IMR-90 (cell line): ENCODE data around the gene EPOP. TPM values are rescaled to one million over a fixed set of nuclear protein-coding genes. Genes with fewer than 3 reads are reported as not detected.

Experiments
- ATAC-seq: fragments of 200-7000 bp; cut with Tn5 transposase; 2 replicates; pipeline ENCODE4 v1.9.1; 2020; ENCODE audit warnings: low read depth, mild to moderate bottlenecking, moderate library complexity
- BruUV-seq: library from RNA; stranded (reverse); fragments of 400-500 nt; replicated peaks from 2 replicates; lab custom pipeline; 2021; lab: Mats Ljungman, UMichigan
- CTCF ChIA-PET: fragments of 300-600 bp; formaldehyde crosslinking; extraction: SDS; loops from one replicate; lab custom pipeline; 2021; ENCODE audit warnings: antibody characterized with exemption; lab: Yijun Ruan, JAX
- POLR2A ChIA-PET: fragments of 300-600 bp; sonication (Branson Sonifier 250); formaldehyde crosslinking; loops from one replicate; lab custom pipeline; 2022; ENCODE audit warnings: antibody characterized with exemption; ENCODE audit not compliant: unreplicated experiment; lab: Charles Lee
- DNase-seq: peaks from one replicate; pipeline ENCODE4 v3.0.0; 2013
- H2AFZ ChIP-seq: replicated peaks from 2 replicates; pipeline ENCODE3; 2013; ENCODE audit warnings: low read length, mild to moderate bottlenecking; ENCODE audit not compliant: poor library complexity
- H2AK5ac ChIP-seq: 2 replicates; pipeline ENCODE4 v1.6.1; 2013; ENCODE audit warnings: low read depth, low read length, inconsistent platforms
- H2AK9ac ChIP-seq: replicated peaks from 2 replicates; pipeline ENCODE3; 2013; ENCODE audit warnings: mild to moderate bottlenecking, low read depth, low read length, moderate library complexity; ENCODE audit not compliant: poor library complexity
- H2BK120ac ChIP-seq: 2 replicates; pipeline ENCODE4 v1.6.1; 2013; ENCODE audit warnings: low read depth, low read length, inconsistent platforms
- H2BK15ac ChIP-seq: 3 replicates; pipeline ENCODE4 v1.6.1; 2013; ENCODE audit warnings: low read depth, low read length, inconsistent platforms
- H2BK20ac ChIP-seq: 2 replicates; pipeline ENCODE4 v1.6.1; 2013; ENCODE audit warnings: low read depth, mild to moderate bottlenecking, inconsistent platforms, low read length, moderate library complexity
- H2BK5ac ChIP-seq: 2 replicates; pipeline ENCODE4 v1.6.1; 2013; ENCODE audit warnings: mild to moderate bottlenecking, low read depth, low read length, inconsistent platforms; ENCODE audit not compliant: poor library complexity, severe bottlenecking
- H3K14ac ChIP-seq: replicated peaks from 2 replicates; pipeline ENCODE4 v1.6.1; 2013; ENCODE audit warnings: low read depth, low read length, inconsistent platforms
- H3K18ac ChIP-seq: 2 replicates; pipeline ENCODE4 v1.6.1; 2013; ENCODE audit warnings: low read depth, low read length, control low read depth
- H3K23ac ChIP-seq: 2 replicates; pipeline ENCODE4 v1.6.1; 2013; ENCODE audit warnings: low read depth, low read length, inconsistent platforms
- H3K27ac ChIP-seq: 2 replicates; pipeline ENCODE4 v1.5.1; 2013; ENCODE audit warnings: mild to moderate bottlenecking, control low read depth, low read length; ENCODE audit not compliant: insufficient read depth
- H3K27me3 ChIP-seq: 2 replicates; pipeline ENCODE4 v1.6.1; 2013; ENCODE audit warnings: low read length; ENCODE audit not compliant: control insufficient read depth, insufficient read depth
- H3K36me3 ChIP-seq: 2 replicates; pipeline ENCODE4 v1.6.1; 2013; ENCODE audit warnings: low read length, mixed read lengths; ENCODE audit not compliant: control insufficient read depth, insufficient read depth
- H3K4ac ChIP-seq: 2 replicates; pipeline ENCODE4 v1.6.1; 2013; ENCODE audit warnings: low read depth, low read length, inconsistent platforms
- H3K4me1 ChIP-seq: 2 replicates; pipeline ENCODE4 v1.6.1; 2013; ENCODE audit warnings: low read length, mixed read lengths; ENCODE audit not compliant: control insufficient read depth, insufficient read depth
- H3K4me2 ChIP-seq: 2 replicates; pipeline ENCODE4 v1.6.1; 2013; ENCODE audit warnings: low read depth, mild to moderate bottlenecking, control low read depth, low read length, moderate library complexity
- H3K4me3 ChIP-seq: 2 replicates; pipeline ENCODE4 v1.5.1; 2013; ENCODE audit warnings: low read depth, mild to moderate bottlenecking, control low read depth, low read length, moderate library complexity; ENCODE audit not compliant: insufficient read depth
- H3K56ac ChIP-seq: 2 replicates; pipeline ENCODE4 v1.6.1; 2013; ENCODE audit warnings: low read length, inconsistent platforms; ENCODE audit not compliant: insufficient read depth; ENCODE audit errors: extremely low read depth
- H3K79me1 ChIP-seq, 2 experiments: 2 replicates each; pipeline ENCODE4 v1.6.1; 2013; ENCODE audit warnings: low read length in 2 of 2, inconsistent platforms in 1 of 2, low read depth in 1 of 2
- H3K9ac ChIP-seq: 2 replicates; pipeline ENCODE4 v1.6.1; 2013; ENCODE audit warnings: low read depth, low read length, control low read depth
- H3K9me1 ChIP-seq: 2 replicates; pipeline ENCODE4 v1.6.1; 2013; ENCODE audit warnings: low read length, inconsistent platforms; ENCODE audit not compliant: insufficient read depth
- H3K9me3 ChIP-seq: 2 replicates; pipeline ENCODE4 v1.6.1; 2013; ENCODE audit warnings: low read length; ENCODE audit not compliant: control insufficient read depth, insufficient read depth
- H4K20me1 ChIP-seq: 2 replicates; pipeline ENCODE4 v1.6.1; 2013; ENCODE audit warnings: low read length, inconsistent platforms; ENCODE audit not compliant: insufficient read depth
- H4K5ac ChIP-seq: 2 replicates; pipeline ENCODE4 v1.6.1; 2013; ENCODE audit warnings: mild to moderate bottlenecking, low read depth, low read length, control low read depth
- H4K8ac ChIP-seq, 2 experiments: 2 replicates each; pipeline ENCODE4 v1.6.1; 2013; ENCODE audit warnings: low read depth in 2 of 2, low read length in 2 of 2, control low read depth in 1 of 2, inconsistent platforms in 1 of 2
- H4K91ac ChIP-seq: 2 replicates; pipeline ENCODE4 v1.6.1; 2013; ENCODE audit warnings: low read depth, low read length, inconsistent platforms; ENCODE audit not compliant: insufficient read depth
- BHLHE40 ChIP-seq: fragments of 150-350 bp; IDR thresholded peaks from 2 replicates; pipeline ENCODE4 v1.6.1; 2016; ENCODE audit warnings: mild to moderate bottlenecking, low read depth, low read length
- CEBPB ChIP-seq: IDR thresholded peaks from 2 replicates; pipeline ENCODE4 v1.6.1; 2012; ENCODE audit warnings: low read depth, low read length, improper control_type of control experiment
- CHD1 ChIP-seq: IDR thresholded peaks from 2 replicates; pipeline ENCODE4 v1.6.1; 2012; ENCODE audit warnings: low read depth, low read length, improper control_type of control experiment
- CTCF ChIP-seq: conservative IDR thresholded peaks from 2 replicates; pipeline ENCODE4 v1.5.1; 2012; ENCODE audit warnings: mild to moderate bottlenecking, low read depth, low read length, improper control_type of control experiment
- POLR2A ChIP-seq: IDR thresholded peaks from 2 replicates; pipeline ENCODE4 v1.6.1; 2012; ENCODE audit warnings: mild to moderate bottlenecking, low read depth, low read length
- RAD21 ChIP-seq: IDR thresholded peaks from 2 replicates; pipeline ENCODE4 v1.6.1; 2012; ENCODE audit warnings: low read length, improper control_type of control experiment
- RCOR1 ChIP-seq: IDR thresholded peaks from 2 replicates; pipeline ENCODE4 v1.6.1; 2012; ENCODE audit warnings: mild to moderate bottlenecking, low read length, improper control_type of control experiment; ENCODE audit not compliant: insufficient replicate concordance
- RFX5 ChIP-seq: IDR thresholded peaks from 2 replicates; pipeline ENCODE4 v1.8.0; 2012; ENCODE audit warnings: low read depth, mild to moderate bottlenecking, low read length, moderate library complexity
- WGBS, 2 experiments: methylation state at CpG; one replicate each; pipeline versions ENCODE4 v1.1.5 to v1.1.7; 2013; ENCODE audit warnings: missing lambda C conversion rate in 2 of 2; ENCODE audit not compliant: insufficient read length in 1 of 2; ENCODE audit errors: extremely low coverage in 2 of 2; 5-methylcytosine and 5-hydroxymethylcytosine counted together
- dilution Hi-C: fragments of 300-500 bp; cut with HindIII; formaldehyde crosslinking; loops from one replicate; pipeline ENCODE4 v1.14.3; 2018; ENCODE audit warnings: low sequenced_read_pairs; ENCODE audit not compliant: unreplicated experiment
- in situ Hi-C: fragments of 300-500 bp; cut with MboI; formaldehyde crosslinking; loops from 3 replicates; pipeline ENCODE4 v1.14.3; 2019; ENCODE audit warnings: low sequenced_read_pairs, inconsistent platforms, mixed read lengths
- intact Hi-C: fragments of 100-400 bp; cut with micrococcal nuclease; formaldehyde crosslinking; loops from 2 replicates; pipeline ENCODE4 v1.10.0; 2022
- polyA plus RNA-seq, 3 experiments: library from polyadenylated mRNA; depleted of rRNA; stranded (reverse); fragments of >200 nt; gene quantifications; 2 replicates each; pipeline ENCODE4 v1.2.3, GENCODE V29; 2012; ENCODE audit warnings: low replicate concordance in 1 of 3
- total RNA-seq: library from RNA; depleted of rRNA; stranded (reverse); fragments of >200 nt; gene quantifications from 2 replicates; pipeline ENCODE4 v1.2.3, GENCODE V29; 2012

EPOP gene
- total and polyA plus RNA-seq, 2 of the 4 experiments (the other 2 are of a cell fraction): 0.36 to 0.82 TPM

DNA sequence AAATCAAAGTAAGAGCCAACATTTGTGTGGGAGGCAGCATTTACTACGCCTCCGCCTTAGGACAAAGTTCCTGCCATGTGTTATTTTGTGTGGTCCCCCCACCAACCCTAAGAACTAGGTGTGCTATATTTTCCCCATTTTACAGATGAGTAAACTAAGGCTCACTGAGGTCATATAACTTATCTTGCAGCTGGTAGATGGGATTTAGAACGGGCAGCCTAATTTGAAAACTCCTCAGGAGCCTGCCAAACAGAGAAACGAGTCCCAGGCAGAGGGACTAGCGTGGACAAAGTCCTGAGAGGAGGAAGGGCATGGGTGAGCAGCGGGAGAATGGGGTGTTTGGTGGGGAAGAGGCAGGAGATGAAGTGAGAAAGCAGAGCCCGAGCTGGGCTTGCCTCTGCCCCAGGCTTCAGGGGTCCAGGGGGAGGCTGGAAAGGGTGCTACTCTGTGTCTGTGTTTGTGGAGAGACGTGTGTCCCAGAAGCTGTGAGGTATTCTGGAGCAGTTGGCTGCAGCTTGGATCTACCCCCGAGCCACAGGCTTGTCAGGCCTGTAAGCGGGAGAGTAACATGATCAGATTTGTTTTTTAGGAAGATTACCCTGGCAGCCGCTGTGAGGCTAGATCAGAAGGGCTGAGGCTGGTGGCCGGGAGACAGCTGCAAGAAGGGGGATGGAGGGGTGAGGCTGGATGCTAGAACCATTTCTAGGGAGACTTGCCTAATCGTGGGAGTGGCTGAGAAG lies 35.3 kb upstream of the EPOP start (continued):
- no peak for TF ChIP-seq CHD1

DNA sequence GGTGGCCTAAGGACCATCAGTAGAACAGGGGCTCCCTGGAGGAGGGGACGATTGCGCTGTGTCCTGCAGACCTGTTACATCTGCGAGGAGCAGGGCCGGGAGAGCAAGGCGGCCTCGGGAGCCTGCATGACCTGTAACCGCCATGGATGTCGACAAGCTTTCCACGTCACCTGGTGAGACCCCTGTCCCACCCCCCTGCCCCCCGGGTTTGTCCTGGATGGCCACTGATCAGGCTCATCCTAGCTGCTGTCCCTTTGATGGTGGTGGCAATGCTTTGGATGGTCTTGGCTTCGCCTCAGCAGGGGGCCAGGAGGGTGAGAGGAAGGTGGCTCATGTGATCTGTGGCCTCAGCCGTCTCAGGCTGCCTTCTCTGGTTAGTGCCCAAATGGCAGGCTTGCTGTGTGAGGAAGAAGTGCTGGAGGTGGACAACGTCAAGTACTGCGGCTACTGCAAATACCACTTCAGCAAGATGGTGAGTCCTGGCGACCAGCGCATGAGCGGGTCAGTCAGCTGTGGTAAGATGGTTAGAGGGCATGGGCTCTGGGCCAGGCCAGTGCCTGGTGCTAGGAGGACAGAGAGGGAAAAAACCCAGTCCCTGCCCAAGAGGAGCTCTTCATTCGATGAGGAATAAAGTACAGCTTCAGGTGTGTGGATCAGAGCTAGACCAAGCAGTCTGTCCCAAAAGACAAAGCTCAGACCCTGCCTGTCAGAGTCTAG lies 34.5 kb upstream of the EPOP start:
- Histone ChIP-seq H3K23ac (no peak overlapping the region), H3K9me1 (peaks cover 5% of the 10 kb centered on the region; the same call in 1 of the 2 replicates), H3K4me2 (no peak overlapping the region), H3K27ac (no peak overlapping the region), H4K8ac (no peak overlapping the region), H2BK20ac (no peak overlapping the region), H2AK5ac (no peak overlapping the region), H2AFZ (no peak overlapping the region), H2BK5ac (no peak overlapping the region), H3K14ac (no peak overlapping the region), H3K79me1 (peaks cover 20 to 52% of the 10 kb centered on the region in 2 experiments; a peak in 3 of 4 replicates), H3K9me3 (no peaks in the 10 kb centered on the region), H3K56ac (no peak overlapping the region), H2BK15ac (no peak overlapping the region), H3K9ac (no peak overlapping the region), H3K4me3 (no peak overlapping the region), H3K4ac (no peak overlapping the region), H2BK120ac (no peak overlapping the region), H4K5ac (no peak overlapping the region), H3K18ac (no peak overlapping the region), H2AK9ac (no peak overlapping the region), H4K20me1 (peaks cover 27% of the 10 kb centered on the region; the same call in 1 of the 2 replicates), H4K91ac (no peak overlapping the region), H3K36me3 (peaks cover 42% of the 10 kb centered on the region), H3K4me1 (peaks cover 6% of the 10 kb centered on the region), H3K27me3 (no peaks in the 10 kb centered on the region)
- ChIA-PET CTCF (interaction anchor here (0.6 kb wide), 1 partner anchor 21 kb away, joined by 4 read pairs; no protein-coding TSS in a partner anchor), POLR2A (interaction anchor here (0.6 kb wide), 1 partner anchor 300 kb away, joined by 3 read pairs; no protein-coding TSS in a partner anchor)
- no TSS peak for BruUV-seq
- ATAC-seq: no peak
- no peak for TF ChIP-seq CEBPB
- no peak for TF ChIP-seq CTCF
- TF ChIP-seq POLR2A: no peak
- TF ChIP-seq BHLHE40: no peak
- TF ChIP-seq RFX5: no peak
- TF ChIP-seq RAD21: no peak
- TF ChIP-seq RCOR1: no peak
- no peak for DNase-seq
- WGBS, 2 experiments: 94% methylated on average over 7 of the region's 18 CpGs; no CpG with 5 or more reads in 1 of the 2 experiments
- dilution Hi-C loops: no loop called here
- in situ Hi-C loops: no loop called here
- intact Hi-C loops: no loop called here
